Keratinocyte (primary cell): ENCODE measurements around the gene GRPEL2.

Experiments used
- EZH2 ChIP-seq: IDR thresholded peaks from one replicate; pipeline ENCODE4 v1.6.1; 2012; ENCODE audit warnings: inconsistent platforms, mild to moderate bottlenecking, low read length, moderate library complexity
- TF ChIP-seq, protein P1 (sequence below), 3 experiments: IDR thresholded peaks in 1 of 3; conservative IDR thresholded peaks in 1 of 3; optimal IDR thresholded peaks in 1 of 3; 2 replicates in 2 of 3; 3 replicates in 1 of 3; pipeline versions ENCODE3 to v1.5.1; 2011; ENCODE audit warnings: low read length in 3 of 3, mild to moderate bottlenecking in 3 of 3, moderate library complexity in 2 of 3, control low read depth in 1 of 3, inconsistent platforms in 1 of 3; ENCODE audit not compliant: insufficient read depth in 2 of 3; ENCODE audit errors: extremely low read depth in 1 of 3

DNA sequence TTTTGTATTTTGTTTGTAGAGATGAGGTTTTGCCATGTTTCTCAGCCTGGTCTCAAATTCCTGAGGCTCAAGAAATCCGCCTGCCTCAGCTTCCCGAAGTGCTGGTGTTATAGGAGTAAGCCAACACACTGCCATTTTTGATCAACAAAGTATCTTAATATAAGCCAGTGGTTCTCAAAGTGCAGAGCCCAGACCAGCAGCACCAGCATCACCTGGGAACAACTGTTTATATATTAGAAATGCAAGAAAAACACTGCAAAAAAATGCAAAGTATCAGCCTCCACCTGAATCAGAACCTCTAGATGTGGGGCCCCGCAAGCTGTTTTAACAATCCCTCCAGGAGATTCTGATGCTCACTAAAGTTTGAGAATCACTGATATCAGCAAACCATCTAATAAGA lies 27.6 kb downstream of the GRPEL2 start:
- TF ChIP-seq, protein P1, sequence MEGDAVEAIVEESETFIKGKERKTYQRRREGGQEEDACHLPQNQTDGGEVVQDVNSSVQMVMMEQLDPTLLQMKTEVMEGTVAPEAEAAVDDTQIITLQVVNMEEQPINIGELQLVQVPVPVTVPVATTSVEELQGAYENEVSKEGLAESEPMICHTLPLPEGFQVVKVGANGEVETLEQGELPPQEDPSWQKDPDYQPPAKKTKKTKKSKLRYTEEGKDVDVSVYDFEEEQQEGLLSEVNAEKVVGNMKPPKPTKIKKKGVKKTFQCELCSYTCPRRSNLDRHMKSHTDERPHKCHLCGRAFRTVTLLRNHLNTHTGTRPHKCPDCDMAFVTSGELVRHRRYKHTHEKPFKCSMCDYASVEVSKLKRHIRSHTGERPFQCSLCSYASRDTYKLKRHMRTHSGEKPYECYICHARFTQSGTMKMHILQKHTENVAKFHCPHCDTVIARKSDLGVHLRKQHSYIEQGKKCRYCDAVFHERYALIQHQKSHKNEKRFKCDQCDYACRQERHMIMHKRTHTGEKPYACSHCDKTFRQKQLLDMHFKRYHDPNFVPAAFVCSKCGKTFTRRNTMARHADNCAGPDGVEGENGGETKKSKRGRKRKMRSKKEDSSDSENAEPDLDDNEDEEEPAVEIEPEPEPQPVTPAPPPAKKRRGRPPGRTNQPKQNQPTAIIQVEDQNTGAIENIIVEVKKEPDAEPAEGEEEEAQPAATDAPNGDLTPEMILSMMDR (optimal IDR thresholded peaks at IDR 0.05 in 1 of 3, IDR thresholded peaks at IDR 0.05 in 1 of 3, conservative IDR thresholded peaks at IDR 0.05 in 1 of 3; ENCODE audit: extremely low read depth in 1 of 3, insufficient read depth in 2 of 3, low read length in 3 of 3) = no peak
- TF ChIP-seq EZH2 = no peak
